IMR-90 (cell line): ENCODE data around the gene CERKL. TPM values are rescaled to one million over a fixed set of nuclear protein-coding genes. Genes with fewer than 3 reads are reported as not detected.

ENCODE experiments used
- ATAC-seq: fragments of 200-7000 bp; cut with Tn5 transposase; 2 replicates; pipeline ENCODE4 v1.9.1; 2020; ENCODE audit warnings: low read depth, mild to moderate bottlenecking, moderate library complexity
- BruUV-seq: library from RNA; stranded (reverse); fragments of 400-500 nt; replicated peaks from 2 replicates; lab custom pipeline; 2021; lab: Mats Ljungman, UMichigan
- CTCF ChIA-PET: fragments of 300-600 bp; formaldehyde crosslinking; extraction: SDS; loops from one replicate; lab custom pipeline; 2021; ENCODE audit warnings: antibody characterized with exemption; lab: Yijun Ruan, JAX
- POLR2A ChIA-PET: fragments of 300-600 bp; sonication (Branson Sonifier 250); formaldehyde crosslinking; loops from one replicate; lab custom pipeline; 2022; ENCODE audit warnings: antibody characterized with exemption; ENCODE audit not compliant: unreplicated experiment; lab: Charles Lee
- DNase-seq: peaks from one replicate; pipeline ENCODE4 v3.0.0; 2013
- H2AFZ ChIP-seq: replicated peaks from 2 replicates; pipeline ENCODE3; 2013; ENCODE audit warnings: low read length, mild to moderate bottlenecking; ENCODE audit not compliant: poor library complexity
- H2AK5ac ChIP-seq: 2 replicates; pipeline ENCODE4 v1.6.1; 2013; ENCODE audit warnings: low read depth, low read length, inconsistent platforms
- H2AK9ac ChIP-seq: replicated peaks from 2 replicates; pipeline ENCODE3; 2013; ENCODE audit warnings: mild to moderate bottlenecking, low read depth, low read length, moderate library complexity; ENCODE audit not compliant: poor library complexity
- H2BK120ac ChIP-seq: 2 replicates; pipeline ENCODE4 v1.6.1; 2013; ENCODE audit warnings: low read depth, low read length, inconsistent platforms
- H2BK15ac ChIP-seq: 3 replicates; pipeline ENCODE4 v1.6.1; 2013; ENCODE audit warnings: low read depth, low read length, inconsistent platforms
- H2BK20ac ChIP-seq: 2 replicates; pipeline ENCODE4 v1.6.1; 2013; ENCODE audit warnings: low read depth, mild to moderate bottlenecking, inconsistent platforms, low read length, moderate library complexity
- H2BK5ac ChIP-seq: 2 replicates; pipeline ENCODE4 v1.6.1; 2013; ENCODE audit warnings: mild to moderate bottlenecking, low read depth, low read length, inconsistent platforms; ENCODE audit not compliant: poor library complexity, severe bottlenecking
- H3K14ac ChIP-seq: replicated peaks from 2 replicates; pipeline ENCODE4 v1.6.1; 2013; ENCODE audit warnings: low read depth, low read length, inconsistent platforms
- H3K18ac ChIP-seq: 2 replicates; pipeline ENCODE4 v1.6.1; 2013; ENCODE audit warnings: low read depth, low read length, control low read depth
- H3K23ac ChIP-seq: 2 replicates; pipeline ENCODE4 v1.6.1; 2013; ENCODE audit warnings: low read depth, low read length, inconsistent platforms
- H3K27ac ChIP-seq: 2 replicates; pipeline ENCODE4 v1.5.1; 2013; ENCODE audit warnings: mild to moderate bottlenecking, control low read depth, low read length; ENCODE audit not compliant: insufficient read depth
- H3K27me3 ChIP-seq: 2 replicates; pipeline ENCODE4 v1.6.1; 2013; ENCODE audit warnings: low read length; ENCODE audit not compliant: control insufficient read depth, insufficient read depth
- H3K36me3 ChIP-seq: 2 replicates; pipeline ENCODE4 v1.6.1; 2013; ENCODE audit warnings: low read length, mixed read lengths; ENCODE audit not compliant: control insufficient read depth, insufficient read depth
- H3K4ac ChIP-seq: 2 replicates; pipeline ENCODE4 v1.6.1; 2013; ENCODE audit warnings: low read depth, low read length, inconsistent platforms
- H3K4me1 ChIP-seq: 2 replicates; pipeline ENCODE4 v1.6.1; 2013; ENCODE audit warnings: low read length, mixed read lengths; ENCODE audit not compliant: control insufficient read depth, insufficient read depth
- H3K4me2 ChIP-seq: 2 replicates; pipeline ENCODE4 v1.6.1; 2013; ENCODE audit warnings: low read depth, mild to moderate bottlenecking, control low read depth, low read length, moderate library complexity
- H3K4me3 ChIP-seq: 2 replicates; pipeline ENCODE4 v1.5.1; 2013; ENCODE audit warnings: low read depth, mild to moderate bottlenecking, control low read depth, low read length, moderate library complexity; ENCODE audit not compliant: insufficient read depth
- H3K56ac ChIP-seq: 2 replicates; pipeline ENCODE4 v1.6.1; 2013; ENCODE audit warnings: low read length, inconsistent platforms; ENCODE audit not compliant: insufficient read depth; ENCODE audit errors: extremely low read depth
- H3K79me1 ChIP-seq, 2 experiments: 2 replicates each; pipeline ENCODE4 v1.6.1; 2013; ENCODE audit warnings: low read length in 2 of 2, inconsistent platforms in 1 of 2, low read depth in 1 of 2
- H3K9ac ChIP-seq: 2 replicates; pipeline ENCODE4 v1.6.1; 2013; ENCODE audit warnings: low read depth, low read length, control low read depth
- H3K9me1 ChIP-seq: 2 replicates; pipeline ENCODE4 v1.6.1; 2013; ENCODE audit warnings: low read length, inconsistent platforms; ENCODE audit not compliant: insufficient read depth
- H3K9me3 ChIP-seq: 2 replicates; pipeline ENCODE4 v1.6.1; 2013; ENCODE audit warnings: low read length; ENCODE audit not compliant: control insufficient read depth, insufficient read depth
- H4K20me1 ChIP-seq: 2 replicates; pipeline ENCODE4 v1.6.1; 2013; ENCODE audit warnings: low read length, inconsistent platforms; ENCODE audit not compliant: insufficient read depth
- H4K5ac ChIP-seq: 2 replicates; pipeline ENCODE4 v1.6.1; 2013; ENCODE audit warnings: mild to moderate bottlenecking, low read depth, low read length, control low read depth
- H4K8ac ChIP-seq, 2 experiments: 2 replicates each; pipeline ENCODE4 v1.6.1; 2013; ENCODE audit warnings: low read depth in 2 of 2, low read length in 2 of 2, control low read depth in 1 of 2, inconsistent platforms in 1 of 2
- H4K91ac ChIP-seq: 2 replicates; pipeline ENCODE4 v1.6.1; 2013; ENCODE audit warnings: low read depth, low read length, inconsistent platforms; ENCODE audit not compliant: insufficient read depth
- WGBS, 2 experiments: methylation state at CpG; one replicate each; pipeline versions ENCODE4 v1.1.5 to v1.1.7; 2013; ENCODE audit warnings: missing lambda C conversion rate in 2 of 2; ENCODE audit not compliant: insufficient read length in 1 of 2; ENCODE audit errors: extremely low coverage in 2 of 2; 5-methylcytosine and 5-hydroxymethylcytosine counted together
- dilution Hi-C: fragments of 300-500 bp; cut with HindIII; formaldehyde crosslinking; loops from one replicate; pipeline ENCODE4 v1.14.3; 2018; ENCODE audit warnings: low sequenced_read_pairs; ENCODE audit not compliant: unreplicated experiment
- in situ Hi-C: fragments of 300-500 bp; cut with MboI; formaldehyde crosslinking; loops from 3 replicates; pipeline ENCODE4 v1.14.3; 2019; ENCODE audit warnings: low sequenced_read_pairs, inconsistent platforms, mixed read lengths
- intact Hi-C: fragments of 100-400 bp; cut with micrococcal nuclease; formaldehyde crosslinking; loops from 2 replicates; pipeline ENCODE4 v1.10.0; 2022
- polyA plus RNA-seq, 3 experiments: library from polyadenylated mRNA; depleted of rRNA; stranded (reverse); fragments of >200 nt; gene quantifications; 2 replicates each; pipeline ENCODE4 v1.2.3, GENCODE V29; 2012; ENCODE audit warnings: low replicate concordance in 1 of 3
- total RNA-seq: library from RNA; depleted of rRNA; stranded (reverse); fragments of >200 nt; gene quantifications from 2 replicates; pipeline ENCODE4 v1.2.3, GENCODE V29; 2012
- TF ChIP-seq, protein P1 (sequence below): conservative IDR thresholded peaks from 2 replicates; pipeline ENCODE4 v1.5.1; 2012; ENCODE audit warnings: mild to moderate bottlenecking, low read depth, low read length, improper control_type of control experiment

Gene CERKL
- total and polyA plus RNA-seq, 2 of the 4 experiments (the other 2 are of a cell fraction): under 0.01 TPM; not detected in 1

DNA sequence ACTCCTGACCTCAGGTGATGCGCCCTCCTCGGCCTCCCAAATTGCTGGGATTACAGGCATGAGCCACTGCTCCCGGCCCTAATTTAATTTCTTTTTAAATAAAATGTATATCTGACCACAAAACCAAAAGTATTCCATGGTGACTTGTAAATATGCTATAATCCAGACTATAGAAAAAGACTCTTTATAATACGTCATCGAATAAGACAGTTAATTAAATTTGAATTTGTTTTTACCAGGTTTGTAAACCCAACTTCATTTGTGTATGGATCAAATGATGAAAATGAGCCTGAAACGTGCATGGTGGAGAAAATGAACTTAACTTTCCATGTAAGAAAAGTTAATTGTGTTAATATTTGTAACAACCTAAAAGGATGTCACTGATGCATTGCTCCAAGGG, 129.8 kb downstream of the CERKL start:
- no peak overlapping the region for H2AK9ac ChIP-seq
- in situ Hi-C loops: no loop called here
- no peak overlapping the region for H2BK15ac ChIP-seq
- no peak overlapping the region for H3K56ac ChIP-seq
- no peaks in the 10 kb centered on the region for H3K9me3 ChIP-seq
- no peak overlapping the region for H2BK20ac ChIP-seq
- H4K91ac ChIP-seq: no peak overlapping the region
- H3K18ac ChIP-seq: no peak overlapping the region
- H3K4ac ChIP-seq: no peak overlapping the region
- no peak overlapping the region for H4K5ac ChIP-seq
- no peak overlapping the region for H3K4me2 ChIP-seq
- WGBS, 2 experiments: no CpG with 5 or more reads among the region's 6 CpGs
- H2AFZ ChIP-seq: no peak overlapping the region
- no peak overlapping the region for H2AK5ac ChIP-seq
- no peak overlapping the region for H4K8ac ChIP-seq
- H3K27me3 ChIP-seq: no peaks in the 10 kb centered on the region
- no peak overlapping the region for H2BK5ac ChIP-seq
- H2BK120ac ChIP-seq: no peak overlapping the region
- no peak overlapping the region for H3K4me3 ChIP-seq
- no peaks in the 10 kb centered on the region for H4K20me1 ChIP-seq
- DNase-seq (no peak), ATAC-seq (no peak)
- intact Hi-C loops: no loop called here
- H3K9ac ChIP-seq: no peak overlapping the region
- H3K23ac ChIP-seq: no peak overlapping the region
- dilution Hi-C loops: no loop called here
- 0 out of 2 replicates have a peak, but pooled peaks cover 1% of the 10 kb centered on the region for H3K36me3 ChIP-seq
- no peaks in the 10 kb centered on the region; the same call in 1 of the 2 replicates for H3K9me1 ChIP-seq
- H3K4me1 ChIP-seq: no peaks in the 10 kb centered on the region
- TF ChIP-seq, protein P1, sequence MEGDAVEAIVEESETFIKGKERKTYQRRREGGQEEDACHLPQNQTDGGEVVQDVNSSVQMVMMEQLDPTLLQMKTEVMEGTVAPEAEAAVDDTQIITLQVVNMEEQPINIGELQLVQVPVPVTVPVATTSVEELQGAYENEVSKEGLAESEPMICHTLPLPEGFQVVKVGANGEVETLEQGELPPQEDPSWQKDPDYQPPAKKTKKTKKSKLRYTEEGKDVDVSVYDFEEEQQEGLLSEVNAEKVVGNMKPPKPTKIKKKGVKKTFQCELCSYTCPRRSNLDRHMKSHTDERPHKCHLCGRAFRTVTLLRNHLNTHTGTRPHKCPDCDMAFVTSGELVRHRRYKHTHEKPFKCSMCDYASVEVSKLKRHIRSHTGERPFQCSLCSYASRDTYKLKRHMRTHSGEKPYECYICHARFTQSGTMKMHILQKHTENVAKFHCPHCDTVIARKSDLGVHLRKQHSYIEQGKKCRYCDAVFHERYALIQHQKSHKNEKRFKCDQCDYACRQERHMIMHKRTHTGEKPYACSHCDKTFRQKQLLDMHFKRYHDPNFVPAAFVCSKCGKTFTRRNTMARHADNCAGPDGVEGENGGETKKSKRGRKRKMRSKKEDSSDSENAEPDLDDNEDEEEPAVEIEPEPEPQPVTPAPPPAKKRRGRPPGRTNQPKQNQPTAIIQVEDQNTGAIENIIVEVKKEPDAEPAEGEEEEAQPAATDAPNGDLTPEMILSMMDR: no peak
- POLR2A ChIA-PET: no interaction called here
- no TSS peak for BruUV-seq
- H3K14ac ChIP-seq: no peak overlapping the region
- H3K79me1 ChIP-seq: no peaks in the 10 kb centered on the region
- no peak overlapping the region for H3K27ac ChIP-seq
- CTCF ChIA-PET: no interaction called here
